ENCODE data around the gene GRIK3.

DNA sequence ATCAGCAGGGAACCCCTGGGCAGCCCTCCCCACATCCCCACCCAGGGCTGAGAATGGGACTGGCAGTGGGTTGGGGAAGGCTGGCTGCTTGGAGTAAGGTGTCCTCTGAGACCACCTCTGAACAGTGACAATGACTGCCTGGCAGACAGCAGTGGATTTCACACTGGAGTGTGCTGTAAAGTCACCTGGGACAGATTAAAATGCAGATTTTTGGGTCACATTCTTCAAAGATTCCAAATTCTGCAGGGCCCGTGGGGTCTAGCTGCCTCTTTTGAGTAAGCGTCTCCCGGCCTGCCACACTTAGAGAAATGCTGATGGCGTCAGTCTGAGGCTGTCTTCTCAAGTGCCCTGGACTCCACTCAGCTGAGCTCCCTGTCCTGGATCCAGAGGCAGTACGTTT lies 164.5 kb downstream of the GRIK3 start:
- TF ChIP-seq, protein P1, sequence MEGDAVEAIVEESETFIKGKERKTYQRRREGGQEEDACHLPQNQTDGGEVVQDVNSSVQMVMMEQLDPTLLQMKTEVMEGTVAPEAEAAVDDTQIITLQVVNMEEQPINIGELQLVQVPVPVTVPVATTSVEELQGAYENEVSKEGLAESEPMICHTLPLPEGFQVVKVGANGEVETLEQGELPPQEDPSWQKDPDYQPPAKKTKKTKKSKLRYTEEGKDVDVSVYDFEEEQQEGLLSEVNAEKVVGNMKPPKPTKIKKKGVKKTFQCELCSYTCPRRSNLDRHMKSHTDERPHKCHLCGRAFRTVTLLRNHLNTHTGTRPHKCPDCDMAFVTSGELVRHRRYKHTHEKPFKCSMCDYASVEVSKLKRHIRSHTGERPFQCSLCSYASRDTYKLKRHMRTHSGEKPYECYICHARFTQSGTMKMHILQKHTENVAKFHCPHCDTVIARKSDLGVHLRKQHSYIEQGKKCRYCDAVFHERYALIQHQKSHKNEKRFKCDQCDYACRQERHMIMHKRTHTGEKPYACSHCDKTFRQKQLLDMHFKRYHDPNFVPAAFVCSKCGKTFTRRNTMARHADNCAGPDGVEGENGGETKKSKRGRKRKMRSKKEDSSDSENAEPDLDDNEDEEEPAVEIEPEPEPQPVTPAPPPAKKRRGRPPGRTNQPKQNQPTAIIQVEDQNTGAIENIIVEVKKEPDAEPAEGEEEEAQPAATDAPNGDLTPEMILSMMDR (IDR thresholded peaks at IDR 0.05; ENCODE audit: insufficient read depth, low read length), result no peak
- TF ChIP-seq, protein P2, sequence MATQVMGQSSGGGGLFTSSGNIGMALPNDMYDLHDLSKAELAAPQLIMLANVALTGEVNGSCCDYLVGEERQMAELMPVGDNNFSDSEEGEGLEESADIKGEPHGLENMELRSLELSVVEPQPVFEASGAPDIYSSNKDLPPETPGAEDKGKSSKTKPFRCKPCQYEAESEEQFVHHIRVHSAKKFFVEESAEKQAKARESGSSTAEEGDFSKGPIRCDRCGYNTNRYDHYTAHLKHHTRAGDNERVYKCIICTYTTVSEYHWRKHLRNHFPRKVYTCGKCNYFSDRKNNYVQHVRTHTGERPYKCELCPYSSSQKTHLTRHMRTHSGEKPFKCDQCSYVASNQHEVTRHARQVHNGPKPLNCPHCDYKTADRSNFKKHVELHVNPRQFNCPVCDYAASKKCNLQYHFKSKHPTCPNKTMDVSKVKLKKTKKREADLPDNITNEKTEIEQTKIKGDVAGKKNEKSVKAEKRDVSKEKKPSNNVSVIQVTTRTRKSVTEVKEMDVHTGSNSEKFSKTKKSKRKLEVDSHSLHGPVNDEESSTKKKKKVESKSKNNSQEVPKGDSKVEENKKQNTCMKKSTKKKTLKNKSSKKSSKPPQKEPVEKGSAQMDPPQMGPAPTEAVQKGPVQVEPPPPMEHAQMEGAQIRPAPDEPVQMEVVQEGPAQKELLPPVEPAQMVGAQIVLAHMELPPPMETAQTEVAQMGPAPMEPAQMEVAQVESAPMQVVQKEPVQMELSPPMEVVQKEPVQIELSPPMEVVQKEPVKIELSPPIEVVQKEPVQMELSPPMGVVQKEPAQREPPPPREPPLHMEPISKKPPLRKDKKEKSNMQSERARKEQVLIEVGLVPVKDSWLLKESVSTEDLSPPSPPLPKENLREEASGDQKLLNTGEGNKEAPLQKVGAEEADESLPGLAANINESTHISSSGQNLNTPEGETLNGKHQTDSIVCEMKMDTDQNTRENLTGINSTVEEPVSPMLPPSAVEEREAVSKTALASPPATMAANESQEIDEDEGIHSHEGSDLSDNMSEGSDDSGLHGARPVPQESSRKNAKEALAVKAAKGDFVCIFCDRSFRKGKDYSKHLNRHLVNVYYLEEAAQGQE (IDR thresholded peaks at IDR 0.05; ENCODE audit: insufficient replicate concordance, low read depth), result no peak
